NCI-H2171 (cell line): Measurements from ENCODE around the gene TTPAL.

Source experiments
- DNase-seq: peaks from one replicate; lab custom pipeline; 2025; lab: John Stamatoyannopoulos, UW

Gene TTPAL

GRCh38 chr20:44442298-44443070, 33.2 kb upstream of the TTPAL start:
- no peak for DNase-seq

- no peak for DNase-seq
These were observed 29.6 kb upstream of the TTPAL start for GRCh38 chr20:44445742-44446710.

- no peak for DNase-seq
These were observed 27.8 kb upstream of the TTPAL start for GRCh38 chr20:44447827-44448419.

- DNase-seq, result no peak
These were observed 26.7 kb upstream of the TTPAL start for GRCh38 chr20:44448753-44449546.

GRCh38 chr20:44449864-44450263, 25.8 kb upstream of the TTPAL start:
- DNase-seq, result no peak

GRCh38 chr20:44450281-44450889, 25.3 kb upstream of the TTPAL start:
- DNase-seq, result no peak

- DNase-seq, result no peak
These were observed 24.7 kb upstream of the TTPAL start for GRCh38 chr20:44450903-44451450.

GRCh38 chr20:44454306-44454963, 21.2 kb upstream of the TTPAL start:
- DNase-seq, result no peak

GRCh38 chr20:44455126-44455525, 20.5 kb upstream of the TTPAL start:
- no peak for DNase-seq

GRCh38 chr20:44456611-44457010, 19.1 kb upstream of the TTPAL start:
- DNase-seq, result no peak

GRCh38 chr20:44457016-44457415, 18.7 kb upstream of the TTPAL start:
- no peak for DNase-seq

GRCh38 chr20:44459271-44459670, 16.4 kb upstream of the TTPAL start:
- no peak for DNase-seq

GRCh38 chr20:44460795-44461141, 14.9 kb upstream of the TTPAL start:
- no peak for DNase-seq

- DNase-seq, result no peak
These were observed 14.4 kb upstream of the TTPAL start for GRCh38 chr20:44461142-44461802.

GRCh38 chr20:44461803-44462174, 13.9 kb upstream of the TTPAL start:
- no peak for DNase-seq

GRCh38 chr20:44463466-44463865, 12.2 kb upstream of the TTPAL start:
- no peak for DNase-seq

GRCh38 chr20:44464514-44464913, 11.2 kb upstream of the TTPAL start:
- no peak for DNase-seq

- DNase-seq, result no peak
These were observed 10.6 kb upstream of the TTPAL start for GRCh38 chr20:44465001-44465560.

- DNase-seq, result no peak
These were observed 8.3 kb upstream of the TTPAL start for GRCh38 chr20:44467289-44467883.
